ENCODE measurements around the gene CHST9.
A peak's percentile ranks its signal among the peaks of the same experiment; 100 is the strongest.

Gene CHST9

DNA sequence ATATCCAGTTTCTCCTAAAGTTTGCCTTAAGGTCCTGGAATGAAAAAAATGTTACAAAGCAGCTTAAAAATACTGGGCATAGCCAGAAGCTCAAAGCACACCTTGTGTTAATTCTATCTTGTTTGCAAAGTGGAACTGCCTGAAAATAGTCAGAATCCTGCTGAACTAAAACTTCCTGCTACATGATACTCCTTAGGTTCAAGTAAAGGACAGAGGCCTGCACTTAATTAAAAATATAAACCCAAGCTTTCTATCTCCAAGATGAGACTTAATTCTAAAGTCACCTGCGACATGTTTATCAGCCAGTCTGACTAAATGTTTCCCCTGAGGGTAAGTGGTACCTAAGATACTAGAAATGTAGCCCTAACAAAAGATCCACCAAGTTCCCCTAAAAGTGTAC lies 103.4 kb downstream of the CHST9 start:
- no peak for DNase-seq (ENCODE audit: low read depth)

DNA sequence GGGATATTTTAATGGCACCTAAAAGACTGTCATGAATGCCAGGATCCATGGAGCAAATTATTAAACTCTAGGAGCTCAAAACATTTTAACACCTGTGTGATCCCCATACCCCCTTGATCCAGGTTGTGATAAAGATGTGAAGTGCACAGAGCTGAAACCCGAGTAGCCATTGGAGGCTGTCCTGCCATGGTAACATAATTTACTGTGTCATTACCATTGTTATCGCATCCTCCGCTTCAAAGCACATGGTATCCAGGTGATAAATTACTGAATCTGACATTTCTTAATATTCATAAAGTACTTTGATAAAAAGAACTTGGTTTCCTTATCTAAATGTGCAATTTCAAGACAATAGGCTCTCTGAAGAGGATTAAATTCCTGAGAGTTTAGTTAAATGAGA lies 109.3 kb downstream of the CHST9 start:
- no peak for DNase-seq (ENCODE audit: low read depth)

DNA sequence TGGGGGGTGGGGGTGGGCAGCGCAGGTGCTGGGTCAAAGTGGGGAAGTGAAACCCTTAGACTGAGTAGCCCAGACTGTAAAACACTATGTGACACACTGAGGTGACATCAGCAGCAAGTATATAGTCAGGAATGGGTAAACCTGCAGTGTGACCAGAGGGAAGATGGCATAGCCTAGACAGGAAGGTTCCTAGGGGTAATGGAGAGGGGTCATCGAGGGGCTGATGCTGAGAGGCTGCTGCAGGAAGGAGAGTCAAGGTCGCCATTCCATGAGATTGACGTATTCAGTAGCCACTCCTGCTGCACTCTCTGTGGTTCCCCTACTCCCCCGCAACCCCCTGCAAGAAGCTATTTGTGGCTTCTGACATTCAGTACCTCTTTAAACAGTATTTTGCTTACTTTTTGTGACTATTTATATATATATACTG lies 111.7 kb downstream of the CHST9 start:
- DNase-seq (ENCODE audit: low read depth) = no peak

DNA sequence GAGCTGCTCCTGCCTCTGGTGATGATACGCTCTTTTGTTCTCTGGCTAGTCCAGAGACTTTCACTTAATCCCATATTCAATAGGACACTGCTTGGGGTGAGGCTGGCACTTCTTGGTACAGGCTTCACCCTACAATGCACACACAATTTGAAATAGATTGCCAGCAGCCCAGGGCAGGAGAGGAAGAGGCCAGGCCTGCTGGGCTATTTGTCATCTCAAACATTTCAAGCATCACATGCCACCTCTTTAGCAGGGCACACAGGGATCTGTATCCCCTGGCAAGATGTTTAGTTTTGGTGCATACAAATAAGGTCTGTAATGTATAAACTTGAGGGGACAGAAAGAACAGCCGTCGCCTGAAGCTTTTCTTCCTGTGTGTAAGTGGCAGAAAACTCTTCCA lies 120.4 kb downstream of the CHST9 start:
- no peak for DNase-seq (ENCODE audit: low read depth)

DNA sequence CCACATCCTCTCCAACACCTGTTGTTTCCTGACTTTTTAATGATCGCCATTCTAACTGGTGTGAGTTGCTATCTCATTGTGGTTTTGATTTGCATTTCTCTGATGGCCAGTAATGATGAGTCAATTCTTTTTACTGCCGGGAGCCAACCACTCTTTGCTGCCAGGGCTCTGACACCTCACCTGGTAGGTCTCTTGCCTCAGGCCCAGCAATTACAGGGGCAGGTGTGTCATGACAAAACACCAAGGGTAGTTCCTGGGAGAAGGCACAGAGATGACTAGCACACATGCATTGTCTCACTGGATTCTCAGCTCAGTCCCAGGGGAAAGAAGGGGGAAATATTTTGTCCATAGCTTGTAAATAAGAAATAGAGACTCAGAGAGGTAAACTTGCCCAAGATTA lies 122.3 kb downstream of the CHST9 start:
- no peak for DNase-seq (ENCODE audit: low read depth)

DNA sequence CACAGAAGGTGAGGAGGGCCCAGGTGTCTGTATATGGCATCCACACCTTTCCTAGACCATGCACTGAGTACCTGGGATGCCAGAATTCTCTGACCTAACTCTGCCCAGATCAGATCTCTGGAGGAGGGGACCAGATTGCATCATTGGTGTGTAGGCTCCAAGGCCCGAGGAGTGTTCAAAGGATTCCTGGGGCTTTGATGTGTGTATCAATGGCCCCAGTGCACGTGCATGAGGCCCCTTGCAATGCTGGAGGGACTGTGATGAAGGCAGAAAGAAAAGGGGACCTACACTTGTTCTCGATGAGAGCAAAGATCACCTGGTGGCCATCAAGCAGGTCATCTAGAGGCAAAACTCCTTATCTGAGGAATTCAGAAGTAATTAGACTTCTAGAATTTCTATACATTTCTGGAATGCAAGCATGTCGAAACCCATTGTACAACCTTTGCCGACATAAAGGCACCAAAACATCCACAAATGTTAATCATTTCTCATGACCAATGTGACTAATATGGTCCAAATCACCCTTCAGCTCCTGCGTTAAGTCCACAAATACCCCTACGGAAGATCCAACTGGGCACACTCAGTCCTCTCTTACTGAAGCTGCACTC lies 123.5 kb downstream of the CHST9 start:
- no peak for DNase-seq (ENCODE audit: low read depth)

DNA sequence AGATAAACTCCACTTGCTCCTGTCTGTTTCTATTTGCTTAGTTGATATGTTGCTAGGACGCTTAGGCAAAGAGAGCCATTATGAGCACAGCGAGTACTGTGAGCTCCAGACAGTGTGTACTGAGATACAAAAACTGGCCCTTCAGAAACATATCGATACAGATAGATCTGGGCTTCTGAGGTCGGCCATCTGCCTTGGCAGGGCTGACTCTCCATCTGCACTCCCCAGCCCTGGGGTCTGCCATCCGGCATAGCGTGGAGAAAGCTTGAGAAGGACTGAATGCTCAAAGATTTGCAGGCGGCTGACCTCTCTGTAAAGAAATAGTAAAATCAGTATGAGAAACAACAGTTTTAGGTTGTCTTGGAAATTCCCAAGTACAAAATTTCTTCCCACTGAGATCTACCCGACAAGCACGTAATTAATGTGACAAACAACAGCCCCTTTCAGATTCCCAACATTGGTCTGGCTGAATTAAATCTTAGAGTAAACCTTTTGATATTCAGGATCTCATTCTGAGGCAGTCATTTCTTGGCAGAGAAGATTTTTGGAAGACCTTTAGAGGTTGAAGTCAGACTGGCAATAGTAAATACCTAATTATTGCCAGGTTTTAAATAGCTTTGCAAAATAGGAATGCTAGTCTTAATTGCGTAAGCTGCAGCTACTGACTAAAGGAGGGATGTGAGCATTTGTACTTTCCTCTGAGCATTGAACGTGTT lies 127.4 kb downstream of the CHST9 start:
- DNase-seq (ENCODE audit: low read depth) = no peak

DNA sequence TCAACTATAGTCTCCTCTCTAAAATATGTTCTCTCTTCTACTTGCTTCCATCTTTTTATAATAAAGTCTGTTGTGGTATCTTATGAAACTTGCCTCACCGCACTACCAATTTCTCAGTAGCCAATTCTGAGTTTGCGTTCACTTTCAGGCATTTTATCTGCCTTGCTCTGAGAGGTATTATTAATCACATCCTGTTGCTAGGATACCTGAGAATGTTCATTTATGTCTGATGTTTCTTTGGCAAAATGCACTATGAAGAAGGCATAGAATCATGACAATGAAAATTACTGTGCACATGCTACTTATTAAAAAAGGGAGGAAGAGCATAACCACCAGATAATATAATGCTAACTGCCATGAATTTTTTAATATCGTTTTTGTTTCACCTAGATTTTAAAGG lies 130.2 kb downstream of the CHST9 start:
- no peak for DNase-seq (ENCODE audit: low read depth)

DNA sequence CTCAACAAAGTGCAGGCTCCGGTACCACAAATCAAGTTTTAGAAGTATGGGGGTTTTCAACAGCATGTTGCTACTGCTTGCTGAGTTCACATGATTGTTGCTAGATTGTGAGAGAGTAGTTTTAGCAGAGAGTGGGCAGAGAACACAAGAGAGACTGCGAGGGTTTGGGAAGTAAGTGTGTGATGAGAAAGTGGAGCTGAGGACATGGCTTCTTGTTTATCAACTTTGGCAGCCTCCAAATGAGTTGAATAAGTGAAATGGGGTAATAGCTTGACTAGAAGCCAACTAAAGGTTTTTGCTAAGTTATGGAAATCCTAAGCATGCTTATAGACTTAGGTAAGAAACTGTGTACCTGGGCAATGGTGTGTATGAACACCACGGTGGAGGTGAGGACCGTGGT lies 135.1 kb downstream of the CHST9 start:
- DNase-seq (ENCODE audit: low read depth) = no peak

DNA sequence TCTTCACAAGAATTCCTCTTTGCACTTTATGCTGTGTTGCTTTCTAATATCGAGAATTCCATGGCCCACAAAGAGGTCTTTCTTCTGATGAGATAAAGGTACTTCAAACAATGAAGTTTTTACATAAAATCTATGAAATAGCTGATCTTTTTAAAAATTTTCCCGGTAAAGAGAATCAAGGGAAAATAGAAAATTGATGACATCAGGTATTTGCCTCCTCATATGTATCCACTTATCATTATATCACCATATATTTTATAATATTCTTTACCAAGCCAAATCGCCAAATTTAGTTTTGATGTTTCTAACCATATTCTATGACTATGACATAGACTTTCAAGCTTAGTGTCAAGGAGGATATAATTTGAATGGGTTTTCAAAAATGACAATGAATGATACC lies 139.8 kb downstream of the CHST9 start:
- DNase-seq (ENCODE audit: low read depth) = no peak

DNA sequence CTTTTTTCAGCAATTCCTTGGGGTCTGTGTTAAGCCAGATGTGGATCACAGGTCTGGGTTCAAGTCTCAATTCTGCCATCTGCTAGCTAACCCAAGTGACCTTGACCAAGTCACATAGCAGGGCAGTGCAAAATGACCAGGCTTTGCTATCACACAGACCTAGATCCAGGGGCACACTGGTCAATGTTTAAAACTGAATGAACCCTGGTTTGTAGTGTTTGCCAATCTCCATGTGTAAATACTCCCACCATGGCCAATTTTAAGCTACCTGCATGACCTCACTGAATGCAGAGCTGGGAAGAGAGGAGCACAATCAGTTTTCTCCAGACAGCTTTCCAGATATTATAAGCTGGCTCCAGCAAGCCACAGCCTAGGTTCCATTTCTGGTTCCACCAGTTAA lies 142.9 kb downstream of the CHST9 start:
- no peak for DNase-seq (ENCODE audit: low read depth)

DNA sequence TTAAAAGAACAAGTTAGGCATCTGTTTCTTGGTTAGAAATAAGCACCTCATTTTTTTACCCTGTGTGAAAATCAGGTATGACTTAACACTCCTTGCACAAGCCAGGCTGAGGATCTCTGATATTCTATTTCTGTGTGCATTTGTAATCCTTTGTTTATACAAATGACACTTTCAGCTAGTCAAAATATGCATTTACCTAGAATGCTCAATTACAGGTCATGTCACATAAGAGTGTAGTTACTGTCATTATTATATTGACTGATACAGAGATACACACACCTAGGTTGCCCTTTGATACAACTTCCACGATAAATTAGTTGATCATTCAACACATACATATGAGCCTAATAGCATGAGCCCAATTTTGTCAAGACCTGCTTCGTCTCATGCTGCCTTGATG lies 144.3 kb downstream of the CHST9 start:
- DNase-seq (ENCODE audit: low read depth) = no peak

DNA sequence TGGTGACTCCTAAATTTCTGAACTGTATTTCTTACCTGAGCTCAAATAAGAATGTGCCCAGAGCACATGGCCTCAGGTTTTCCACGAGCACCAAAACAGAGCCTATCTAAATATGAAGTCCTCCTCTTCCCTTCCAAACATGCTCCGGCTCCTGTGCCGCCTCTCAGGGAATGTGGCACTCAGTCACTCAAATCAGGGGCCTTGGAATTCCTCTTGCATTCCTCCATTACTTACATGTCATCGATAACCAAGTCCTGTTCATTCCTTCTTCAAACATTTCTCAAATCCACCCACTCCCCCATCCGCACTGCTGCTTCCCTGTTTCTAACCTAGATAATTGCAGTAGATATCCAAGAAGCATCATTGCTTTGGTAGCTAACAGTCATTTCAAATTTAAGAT lies 151.4 kb downstream of the CHST9 start:
- DNase-seq (ENCODE audit: low read depth) = no peak

DNA sequence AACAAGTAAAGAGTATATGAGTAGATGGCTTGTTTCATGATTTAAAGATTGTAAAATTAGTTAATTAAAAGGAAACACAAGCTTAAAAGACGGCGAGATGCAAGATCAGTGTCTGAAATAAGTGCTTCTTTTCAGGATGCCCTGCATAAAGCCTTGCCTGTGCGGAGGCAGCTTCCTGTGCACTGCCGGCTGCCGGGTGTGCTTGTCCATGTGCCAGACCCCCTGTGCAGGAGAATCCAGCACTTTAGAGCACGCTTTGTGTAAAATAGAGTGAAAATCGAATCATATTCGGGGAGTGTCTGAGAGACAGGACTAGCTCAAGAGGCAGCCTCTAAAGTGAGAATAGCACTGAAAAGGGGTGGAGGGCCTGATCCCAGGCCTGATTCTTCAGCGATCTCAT lies 154.7 kb downstream of the CHST9 start:
- no peak for DNase-seq (ENCODE audit: low read depth)

DNA sequence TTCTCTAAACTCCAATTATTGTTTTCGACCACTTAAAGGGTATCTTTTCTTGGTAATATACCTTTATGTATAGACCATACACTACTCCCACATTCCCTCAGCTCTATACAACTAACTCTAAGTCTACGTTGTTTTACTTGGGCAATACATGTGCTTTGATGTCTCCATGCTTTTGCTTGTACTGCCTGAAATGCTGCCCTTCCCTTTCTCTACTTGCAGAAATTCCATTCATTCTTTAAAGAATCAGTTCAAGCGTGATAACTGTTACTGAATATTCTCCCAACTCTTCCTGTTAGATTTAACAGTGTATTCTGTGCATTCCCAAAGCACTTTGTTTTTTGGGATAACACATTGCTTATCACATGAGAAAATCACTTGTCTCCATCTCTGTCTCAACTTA lies 162.6 kb downstream of the CHST9 start:
- no peak for DNase-seq (ENCODE audit: low read depth)

DNA sequence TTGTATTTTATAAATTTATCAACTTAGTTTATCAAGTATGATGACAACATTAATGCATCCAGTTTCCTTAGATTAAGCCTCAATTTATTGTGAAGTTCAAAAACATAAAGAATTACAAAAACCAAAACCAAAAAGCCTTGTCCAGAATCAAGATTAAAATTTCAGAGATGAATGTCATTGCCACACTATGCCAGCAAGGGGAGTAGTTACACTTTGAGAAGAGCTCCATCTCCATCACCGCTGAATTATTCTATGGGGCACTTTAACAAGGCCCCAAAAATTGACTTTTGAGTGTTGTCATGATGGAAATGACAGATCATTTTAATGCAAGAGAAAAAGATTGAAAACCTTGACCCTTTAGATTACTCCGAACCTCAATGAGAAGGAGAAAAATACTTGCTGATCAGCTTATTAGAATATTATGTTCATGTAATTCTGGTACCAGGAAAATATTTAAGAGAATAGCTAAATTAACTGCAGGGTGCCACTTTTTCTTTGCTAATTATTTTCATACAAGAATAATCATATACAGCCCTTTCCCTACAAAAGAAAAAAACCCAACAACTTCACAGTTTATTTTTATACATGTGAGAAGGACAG lies 167.1 kb downstream of the CHST9 start:
- no peak for DNase-seq (ENCODE audit: low read depth)

DNA sequence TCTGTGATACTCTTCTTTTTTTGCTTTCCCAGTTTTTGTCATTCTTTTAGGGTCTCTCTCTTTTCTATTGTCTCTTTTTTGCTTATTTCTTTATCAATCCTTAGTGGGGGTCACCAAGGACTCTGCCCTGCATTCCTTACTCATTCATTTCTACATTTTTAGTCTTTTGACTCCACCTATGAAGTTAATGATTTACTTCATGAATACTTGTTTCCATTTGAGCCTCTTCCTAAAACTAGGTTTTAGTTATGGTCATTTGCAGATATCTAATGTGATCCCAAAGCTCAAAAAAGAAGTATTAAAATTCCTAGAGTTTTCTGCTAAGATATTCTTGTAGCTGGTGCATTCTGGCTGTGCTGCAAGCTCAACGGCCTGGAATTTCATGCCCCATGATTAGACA lies 170.3 kb downstream of the CHST9 start:
- no peak for DNase-seq (ENCODE audit: low read depth)

DNA sequence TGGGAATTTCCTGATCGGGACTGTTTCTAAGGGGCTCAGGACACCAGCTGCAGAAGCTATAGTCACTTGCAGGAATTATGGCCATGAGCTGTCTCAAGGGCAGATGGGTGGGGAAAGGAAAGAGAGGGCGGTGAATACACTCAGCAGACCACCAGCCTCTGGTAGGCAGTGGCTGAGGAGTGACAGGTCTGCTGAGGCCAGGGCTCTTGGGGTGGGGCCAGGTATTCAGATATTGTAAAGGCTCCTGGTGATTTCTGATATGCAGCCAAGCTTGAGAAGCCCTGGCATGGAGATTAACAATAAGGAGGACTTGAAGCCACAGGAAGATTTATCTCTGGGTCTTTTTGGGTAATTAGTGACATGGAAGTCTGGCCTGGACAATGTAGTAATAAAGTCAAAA lies 174.3 kb downstream of the CHST9 start:
- DNase-seq (ENCODE audit: low read depth) = no peak

DNA sequence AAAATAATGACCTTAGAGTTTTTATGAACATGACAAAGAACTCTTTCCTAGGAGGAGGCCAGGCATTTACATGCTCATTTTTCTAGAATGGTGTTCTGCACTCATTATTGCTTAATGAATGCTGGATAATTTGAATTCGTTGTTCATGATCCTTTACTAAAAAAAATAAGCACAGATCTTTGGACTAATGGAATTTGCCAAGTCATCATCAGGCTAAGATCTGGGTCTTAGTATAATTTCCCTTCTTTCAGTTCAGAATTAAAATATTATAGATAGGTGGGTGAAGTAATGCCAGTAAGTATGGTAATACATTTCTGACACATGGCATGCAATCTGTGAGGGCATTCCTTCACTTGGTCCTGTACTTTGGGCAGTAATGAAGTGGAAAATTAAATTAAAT lies 175.8 kb downstream of the CHST9 start:
- no peak for DNase-seq (ENCODE audit: low read depth)

DNA sequence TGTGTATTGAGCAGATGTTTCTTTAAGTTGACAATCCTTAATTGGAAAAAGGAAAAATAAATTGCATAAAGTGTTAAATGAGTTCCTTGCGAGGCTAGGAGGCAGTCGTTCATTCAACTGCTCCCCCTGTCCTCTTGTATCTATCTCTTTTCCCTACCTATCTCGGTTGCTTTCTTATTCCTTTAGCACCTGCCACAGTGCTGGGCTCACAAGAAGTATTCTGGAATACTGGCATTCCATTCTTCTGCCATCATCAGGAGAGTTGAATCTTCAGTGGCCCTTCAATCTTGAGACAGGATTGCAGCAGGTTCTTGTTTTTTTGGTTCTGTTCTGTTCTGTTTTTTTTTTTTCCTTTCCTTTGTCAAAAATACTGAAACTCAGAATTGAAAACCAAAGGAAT lies 176.5 kb downstream of the CHST9 start:
- no peak for DNase-seq (ENCODE audit: low read depth)

DNA sequence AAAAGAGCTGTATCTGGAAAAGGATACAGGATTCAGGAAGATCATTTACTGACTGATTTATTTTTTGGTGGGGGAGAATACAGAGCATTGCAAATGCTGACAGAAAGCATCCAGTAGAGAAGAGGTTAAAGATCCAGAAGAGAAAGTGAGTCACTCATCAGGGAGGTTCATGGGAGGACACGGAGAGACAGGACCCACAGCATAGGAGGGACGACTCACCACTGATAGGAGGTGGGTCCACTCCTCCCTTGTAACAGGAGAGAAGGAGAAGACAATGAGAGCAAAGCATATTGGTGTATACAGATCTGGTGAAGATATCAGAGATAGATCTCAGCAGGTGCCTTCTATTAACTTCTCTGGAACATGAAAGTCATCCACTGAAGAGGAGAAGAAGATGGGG lies 177.2 kb downstream of the CHST9 start:
- no peak for DNase-seq (ENCODE audit: low read depth)

DNA sequence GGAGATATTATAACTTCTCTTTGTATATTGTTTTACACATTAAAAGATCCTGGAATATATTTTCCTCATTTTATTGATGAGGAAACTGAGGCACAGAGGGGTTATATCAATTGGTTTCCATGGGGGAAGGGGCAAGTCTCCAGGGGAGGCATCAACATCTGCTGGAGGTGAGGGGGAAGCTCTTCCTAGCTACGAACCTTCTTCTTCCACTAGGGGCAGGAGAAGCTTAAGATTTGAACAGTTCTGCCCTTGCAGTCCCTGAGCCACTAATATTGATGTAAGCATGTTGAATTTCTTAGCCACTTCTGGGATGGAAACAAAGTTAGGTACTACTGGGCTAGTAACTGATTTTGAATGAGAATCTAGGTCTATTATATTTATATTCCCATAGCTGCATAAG lies 179.5 kb downstream of the CHST9 start:
- no peak for DNase-seq (ENCODE audit: low read depth)

DNA sequence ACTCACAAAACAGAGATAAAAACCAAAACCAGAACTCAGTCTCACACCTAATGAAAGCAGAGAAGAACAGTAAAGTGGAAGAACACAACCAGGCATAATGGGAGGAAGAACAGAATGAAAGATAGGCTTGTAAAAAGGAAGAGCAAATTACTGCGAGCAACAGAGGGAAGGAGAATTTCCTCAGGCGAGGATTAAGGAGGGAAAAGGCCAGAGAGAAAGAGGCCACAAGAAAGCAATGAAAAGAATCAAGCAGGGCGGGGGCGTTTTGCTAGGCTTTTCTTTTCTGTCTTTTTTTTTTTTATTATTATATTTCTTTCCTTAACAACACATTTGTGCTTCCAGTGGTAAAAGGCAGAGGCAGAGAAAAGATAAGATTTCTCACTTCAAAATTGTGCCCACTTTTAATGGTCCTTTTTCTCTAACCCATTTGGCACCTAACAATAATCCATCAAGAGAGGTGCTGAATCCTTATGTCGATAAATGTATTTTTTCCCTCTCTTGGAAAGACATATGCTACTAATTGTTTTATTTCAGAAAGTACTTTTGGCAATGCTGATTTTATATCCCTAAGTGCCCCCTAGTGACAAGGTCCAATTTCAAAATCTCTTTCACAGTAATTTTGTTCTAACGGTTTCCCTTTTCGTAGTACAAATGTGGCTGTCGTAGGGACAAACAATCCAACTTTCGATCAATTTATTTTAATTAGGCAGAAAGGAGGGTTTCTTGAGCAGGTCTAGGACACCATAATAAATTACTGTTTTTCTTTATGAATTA lies 180.9 kb downstream of the CHST9 start:
- DNase-seq (ENCODE audit: low read depth) = peak; percentile 3
